HG02870 (cell line): Measurements from ENCODE around the gene EPSTI1.
"Not testable (repeated sequence)": the region's sequence is repeated elsewhere in the genome, so short reads cannot be mapped to it uniquely, and the experiment has no call there.

Experiments used
- ATAC-seq: cut with Tn5 transposase; IDR thresholded peaks from one replicate; pipeline ENCODE4 v1.9.1; 2021; ENCODE audit warnings: mild to moderate bottlenecking, moderate library complexity; ENCODE audit not compliant: unreplicated experiment

Gene EPSTI1

GRCh38 chr13:43006893-43007631 is 15.0 kb upstream of the EPSTI1 start:
- ATAC-seq = no peak

- ATAC-seq = no peak
Observed at GRCh38 chr13:43005460-43006236, 13.6 kb upstream of the EPSTI1 start.

GRCh38 chr13:43003729-43004128 is 11.7 kb upstream of the EPSTI1 start:
- no peak for ATAC-seq

- ATAC-seq = no peak
Observed at GRCh38 chr13:43003010-43003409, 11.0 kb upstream of the EPSTI1 start.

GRCh38 chr13:43002021-43002420 is 10.0 kb upstream of the EPSTI1 start:
- ATAC-seq = no peak

GRCh38 chr13:43000676-43001075 is 8.6 kb upstream of the EPSTI1 start:
- no peak for ATAC-seq

- ATAC-seq = no peak
Observed at GRCh38 chr13:42999491-42999890, 7.5 kb upstream of the EPSTI1 start.

GRCh38 chr13:42997381-42997780 is 5.3 kb upstream of the EPSTI1 start:
- peak; percentile 61 for ATAC-seq

GRCh38 chr13:42996584-42996983 is 4.5 kb upstream of the EPSTI1 start:
- no peak for ATAC-seq

- ATAC-seq = no peak
Observed at GRCh38 chr13:42994878-42995277, 2.8 kb upstream of the EPSTI1 start.

GRCh38 chr13:42992764-42993122 is 702 bp upstream of the EPSTI1 start:
- no peak for ATAC-seq

- ATAC-seq = not testable (repeated sequence)
Observed at GRCh38 chr13:42991233-42991897, 676 bp downstream of the EPSTI1 start.

GRCh38 chr13:42990291-42991232 is 1.5 kb downstream of the EPSTI1 start:
- no peak for ATAC-seq

GRCh38 chr13:42986176-42986574 is 5.9 kb downstream of the EPSTI1 start:
- ATAC-seq = no peak

GRCh38 chr13:42985312-42986175 is 6.5 kb downstream of the EPSTI1 start:
- ATAC-seq = no peak

GRCh38 chr13:42984691-42985090 is 7.3 kb downstream of the EPSTI1 start:
- peak; percentile 55 for ATAC-seq

- ATAC-seq = no peak
Observed at GRCh38 chr13:42984026-42984425, 8.0 kb downstream of the EPSTI1 start.

GRCh38 chr13:42981853-42982252 is 10.2 kb downstream of the EPSTI1 start:
- ATAC-seq = no peak

GRCh38 chr13:42981317-42981716 is 10.7 kb downstream of the EPSTI1 start:
- no peak for ATAC-seq

- no peak for ATAC-seq
Observed at GRCh38 chr13:42977219-42977659, 14.8 kb downstream of the EPSTI1 start.
